ENCODE data around the gene FLVCR1. TPM values are rescaled to one million over a fixed set of nuclear protein-coding genes. Genes with fewer than 3 reads are reported as not detected.
"Not testable (repeated sequence)": the region's sequence is repeated elsewhere in the genome, so short reads cannot be mapped to it uniquely, and the experiment has no call there.

FLVCR1 gene
- total RNA-seq, 6 experiments from 2014 or later, result 1.6 to 5.8 (median 2.1) TPM

- no peak overlapping the region for H3K4me3 ChIP-seq
- TF ChIP-seq CTCF (IDR thresholded peaks at IDR 0.05) (no peak), POLR2A (IDR thresholded peaks at IDR 0.05) (no peak)
- H3K27me3 ChIP-seq, result no peaks in the 10 kb centered on the region
- 90% methylated on average over 1 of the region's 1 CpG for WGBS (ENCODE audit: insufficient coverage, low coverage, low lambda C conversion rate, missing lambda C conversion rate)
- DNase-seq (no peak), ATAC-seq (no peak)
- intact Hi-C loops (cut with DNase I), result no loop called here
- no peak overlapping the region for H3K27ac ChIP-seq
- no peaks in the 10 kb centered on the region for H3K9me3 ChIP-seq
- no peaks in the 10 kb centered on the region for H3K4me1 ChIP-seq
- peaks cover 0 to 4% (median 0%) of the 10 kb centered on the region in 4 donors for H3K36me3 ChIP-seq
These were observed 45.6 kb downstream of the FLVCR1 start for GRCh38 chr1:212903664-212904063.

GRCh38 chr1:212908071-212908470, 50.0 kb downstream of the FLVCR1 start:
- H3K4me1 ChIP-seq; intact Hi-C loops (cut with DNase I); H3K4me3 ChIP-seq; ATAC-seq; H3K27ac ChIP-seq; H3K27me3 ChIP-seq; DNase-seq; H3K36me3 ChIP-seq; H3K9me3 ChIP-seq: not testable (repeated sequence)
- WGBS (ENCODE audit: insufficient coverage, low coverage, low lambda C conversion rate, missing lambda C conversion rate), result 81% methylated on average over 11 of the region's 12 CpGs

DNA sequence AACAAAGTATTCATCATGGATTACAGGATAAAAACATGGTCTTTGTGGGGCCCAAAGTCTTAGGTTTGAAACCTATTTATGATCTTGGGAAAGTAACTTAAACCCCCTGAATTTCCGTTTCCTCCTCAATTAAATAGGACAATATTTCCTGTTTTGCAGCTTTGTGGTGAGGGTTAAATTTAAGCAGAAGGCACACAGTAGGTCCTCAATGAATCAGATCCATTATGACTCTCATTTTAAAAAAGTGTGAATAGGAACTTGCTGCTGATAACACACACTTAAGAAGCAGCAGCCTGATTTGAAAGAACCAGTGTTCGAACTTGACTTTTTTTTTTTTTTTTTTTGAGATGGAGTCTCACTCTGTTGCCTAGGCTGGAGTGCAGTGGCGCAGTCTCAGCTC, 50.9 kb downstream of the FLVCR1 start:
- Histone ChIP-seq H3K9me3 (no peaks in the 10 kb centered on the region), H3K36me3 (no peaks in the 10 kb centered on the region), H3K27ac (no peak overlapping the region), H3K27me3 (no peaks in the 10 kb centered on the region), H3K4me1 (no peaks in the 10 kb centered on the region), H3K4me3 (no peak overlapping the region)
- intact Hi-C loops (cut with DNase I), result no loop called here
- 69% methylated on average over 2 of the region's 3 CpGs for WGBS (ENCODE audit: insufficient coverage, low coverage, low lambda C conversion rate, missing lambda C conversion rate)
- TF ChIP-seq POLR2A (IDR thresholded peaks at IDR 0.05), result no peak
- no peak for TF ChIP-seq CTCF (IDR thresholded peaks at IDR 0.05)
- no peak for DNase-seq
- ATAC-seq, result no peak

- no peak overlapping the region for H3K27ac ChIP-seq
- DNase-seq (no peak), ATAC-seq (no peak)
- TF ChIP-seq POLR2A (IDR thresholded peaks at IDR 0.05) (no peak), CTCF (IDR thresholded peaks at IDR 0.05) (no peak)
- no peak overlapping the region for H3K4me3 ChIP-seq
- WGBS (ENCODE audit: insufficient coverage, low coverage, low lambda C conversion rate, missing lambda C conversion rate), result 96% methylated on average over 3 of the region's 3 CpGs
- no peaks in the 10 kb centered on the region for H3K36me3 ChIP-seq
- intact Hi-C loops (cut with DNase I), result no loop called here
- H3K9me3 ChIP-seq, result no peaks in the 10 kb centered on the region
- no peaks in the 10 kb centered on the region for H3K27me3 ChIP-seq
- H3K4me1 ChIP-seq, result no peaks in the 10 kb centered on the region
These were observed 51.6 kb downstream of the FLVCR1 start for GRCh38 chr1:212909652-212910063.

DNA sequence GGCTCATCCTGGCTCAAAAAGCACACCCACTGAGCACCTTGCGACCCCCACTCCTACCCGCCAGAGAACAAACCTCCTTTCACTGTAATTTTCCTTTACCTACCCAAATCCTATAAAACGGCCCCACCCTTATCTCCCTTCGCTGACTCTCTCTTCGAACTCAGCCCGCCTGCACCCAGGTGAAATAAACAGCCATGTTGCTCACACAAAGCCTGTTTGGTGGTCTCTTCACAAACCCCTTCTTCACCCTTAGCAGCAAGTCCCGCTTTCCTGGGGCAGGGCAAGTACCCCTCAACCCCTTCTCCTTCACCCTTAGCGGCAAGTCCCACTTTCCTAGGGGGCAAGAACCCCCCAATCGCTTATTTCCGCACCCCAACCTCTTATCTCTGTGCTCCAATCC, 52.1 kb downstream of the FLVCR1 start:
- intact Hi-C loops (cut with DNase I); H3K4me1 ChIP-seq; H3K4me3 ChIP-seq; H3K27ac ChIP-seq; H3K9me3 ChIP-seq; ATAC-seq; H3K27me3 ChIP-seq; H3K36me3 ChIP-seq; DNase-seq: not testable (repeated sequence)
- 77% methylated on average over 5 of the region's 10 CpGs for WGBS (ENCODE audit: insufficient coverage, low coverage, low lambda C conversion rate, missing lambda C conversion rate)

- 43% methylated on average over 3 of the region's 3 CpGs for WGBS (ENCODE audit: insufficient coverage, low coverage, low lambda C conversion rate, missing lambda C conversion rate)
These were observed 55.6 kb downstream of the FLVCR1 start for GRCh38 chr1:212913638-212914037.

DNA sequence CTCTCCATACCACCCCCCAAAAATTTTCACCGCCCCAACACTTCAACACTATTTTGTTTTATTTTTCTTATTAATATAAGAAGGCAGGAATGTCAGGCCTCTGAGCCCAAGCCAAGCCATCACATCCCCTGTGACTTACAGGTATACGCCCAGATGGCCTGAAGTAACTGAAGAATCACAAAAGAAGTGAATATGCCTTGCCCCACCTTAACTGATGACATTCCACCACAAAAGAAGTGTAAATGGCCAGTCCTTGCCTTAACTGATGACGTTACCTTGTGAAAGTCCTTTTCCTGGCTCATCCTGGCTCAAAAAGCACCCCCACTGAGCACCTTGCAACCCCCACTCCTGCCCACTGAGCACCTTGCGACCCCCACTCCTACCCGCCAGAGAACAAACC, 56.0 kb downstream of the FLVCR1 start:
- H3K4me1 ChIP-seq; ATAC-seq; H3K27ac ChIP-seq; DNase-seq; intact Hi-C loops (cut with DNase I); H3K9me3 ChIP-seq; H3K4me3 ChIP-seq; H3K36me3 ChIP-seq; H3K27me3 ChIP-seq: not testable (repeated sequence)
- 89% methylated on average over 1 of the region's 5 CpGs for WGBS (ENCODE audit: insufficient coverage, low coverage, low lambda C conversion rate, missing lambda C conversion rate)

More at GRCh38 chr1:212913638-212914037, 55.6 kb downstream of the FLVCR1 start:
- H3K4me1 ChIP-seq; H3K4me3 ChIP-seq; H3K27me3 ChIP-seq; H3K27ac ChIP-seq; intact Hi-C loops (cut with DNase I); ATAC-seq; H3K36me3 ChIP-seq; DNase-seq; H3K9me3 ChIP-seq: not testable (repeated sequence)

All from right lobe of liver (tissue), 6 donors.